ENCODE results near the gene C1QTNF2. TPM values are rescaled to one million over a fixed set of nuclear protein-coding genes. Genes with fewer than 3 reads are reported as not detected.

C1QTNF2 gene
- total RNA-seq, 1 donor from 2014 or later, result 0.31 TPM

DNA sequence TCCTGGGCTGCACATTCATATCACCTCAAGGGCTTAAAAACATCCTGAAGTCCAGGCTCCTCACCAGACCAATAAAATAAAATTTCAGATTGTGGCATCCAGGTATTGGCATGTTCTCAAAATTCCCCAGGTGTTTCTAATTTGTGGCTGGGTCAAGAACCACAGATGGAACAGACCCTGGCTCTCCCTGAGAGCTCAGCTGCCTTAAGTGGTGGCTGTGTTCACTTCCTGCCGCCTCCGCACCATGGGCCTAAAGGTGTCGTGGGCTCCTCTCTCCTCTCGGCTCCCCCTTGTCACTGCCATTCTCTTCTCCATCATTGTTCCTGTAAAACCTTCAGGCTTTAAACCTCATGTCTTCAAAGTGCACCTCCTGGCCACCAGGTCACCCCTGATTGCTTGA, 40.2 kb downstream of the C1QTNF2 start:
- TF ChIP-seq, protein P1, sequence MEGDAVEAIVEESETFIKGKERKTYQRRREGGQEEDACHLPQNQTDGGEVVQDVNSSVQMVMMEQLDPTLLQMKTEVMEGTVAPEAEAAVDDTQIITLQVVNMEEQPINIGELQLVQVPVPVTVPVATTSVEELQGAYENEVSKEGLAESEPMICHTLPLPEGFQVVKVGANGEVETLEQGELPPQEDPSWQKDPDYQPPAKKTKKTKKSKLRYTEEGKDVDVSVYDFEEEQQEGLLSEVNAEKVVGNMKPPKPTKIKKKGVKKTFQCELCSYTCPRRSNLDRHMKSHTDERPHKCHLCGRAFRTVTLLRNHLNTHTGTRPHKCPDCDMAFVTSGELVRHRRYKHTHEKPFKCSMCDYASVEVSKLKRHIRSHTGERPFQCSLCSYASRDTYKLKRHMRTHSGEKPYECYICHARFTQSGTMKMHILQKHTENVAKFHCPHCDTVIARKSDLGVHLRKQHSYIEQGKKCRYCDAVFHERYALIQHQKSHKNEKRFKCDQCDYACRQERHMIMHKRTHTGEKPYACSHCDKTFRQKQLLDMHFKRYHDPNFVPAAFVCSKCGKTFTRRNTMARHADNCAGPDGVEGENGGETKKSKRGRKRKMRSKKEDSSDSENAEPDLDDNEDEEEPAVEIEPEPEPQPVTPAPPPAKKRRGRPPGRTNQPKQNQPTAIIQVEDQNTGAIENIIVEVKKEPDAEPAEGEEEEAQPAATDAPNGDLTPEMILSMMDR (conservative IDR thresholded peaks at IDR 0.05), result no peak
- no peak for DNase-seq (ENCODE audit: extremely low spot score, unreplicated experiment)
- no peaks in the 10 kb centered on the region for H3K36me3 Mint-ChIP-seq
- no peaks in the 10 kb centered on the region for H3K27me3 Mint-ChIP-seq
- H3K4me3 Mint-ChIP-seq, result no peak overlapping the region
- H3K27ac Mint-ChIP-seq, result no peak overlapping the region
- H3K4me1 Mint-ChIP-seq (ENCODE audit: unreplicated experiment), result no peaks in the 10 kb centered on the region
- H3K9me3 Mint-ChIP-seq, result no peaks in the 10 kb centered on the region

DNA sequence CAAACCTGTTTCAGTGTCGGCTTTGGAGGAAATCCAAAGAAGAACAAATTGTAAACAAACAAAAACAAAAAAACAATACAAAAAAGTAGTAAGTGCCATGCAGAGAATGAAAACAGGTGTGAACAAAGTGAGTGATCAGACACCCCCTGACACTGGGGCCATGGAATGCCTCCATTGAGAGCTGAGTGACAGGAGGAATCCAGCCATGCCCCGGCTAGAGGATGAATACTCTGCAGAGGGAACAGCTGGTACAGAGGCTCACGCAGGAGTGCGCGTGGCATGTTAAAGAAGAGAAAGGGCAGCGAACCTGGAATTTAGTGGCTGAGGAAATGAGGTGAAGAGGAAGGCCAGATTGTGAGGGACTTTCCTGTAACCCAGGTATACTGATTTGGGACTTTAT, 42.6 kb downstream of the C1QTNF2 start:
- H3K27ac Mint-ChIP-seq, result no peak overlapping the region

DNA sequence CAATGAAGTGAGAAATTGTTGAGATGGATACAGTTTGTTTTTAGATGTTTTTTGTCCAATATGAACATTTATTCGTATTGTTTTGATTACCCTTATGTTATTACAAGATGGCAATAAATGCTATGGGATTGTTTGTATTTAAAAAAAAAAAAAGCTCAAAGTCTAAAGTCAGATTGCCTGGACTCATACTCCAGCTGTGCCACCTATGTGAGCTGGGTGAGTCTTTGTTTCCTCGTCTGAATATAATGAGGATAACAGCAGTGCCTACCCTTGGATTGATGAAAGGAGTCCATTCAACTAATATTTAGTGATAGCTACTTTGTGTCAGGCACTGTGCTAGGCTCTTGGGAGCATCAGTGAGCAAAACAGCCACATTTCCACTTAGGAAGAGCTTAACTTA, 43.4 kb downstream of the C1QTNF2 start:
- DNase-seq (ENCODE audit: extremely low spot score, unreplicated experiment), result no peak

More for the DNA sequence above, 42.6 kb downstream of the C1QTNF2 start:
- TF ChIP-seq, protein P1 (conservative IDR thresholded peaks at IDR 0.05), result no peak
- no peaks in the 10 kb centered on the region for H3K36me3 Mint-ChIP-seq
- no peaks in the 10 kb centered on the region for H3K9me3 Mint-ChIP-seq
- H3K4me3 Mint-ChIP-seq, result no peak overlapping the region
- no peaks in the 10 kb centered on the region for H3K4me1 Mint-ChIP-seq (ENCODE audit: unreplicated experiment)
- H3K27me3 Mint-ChIP-seq, result no peaks in the 10 kb centered on the region
- DNase-seq (ENCODE audit: extremely low spot score, unreplicated experiment), result no peak

DNA sequence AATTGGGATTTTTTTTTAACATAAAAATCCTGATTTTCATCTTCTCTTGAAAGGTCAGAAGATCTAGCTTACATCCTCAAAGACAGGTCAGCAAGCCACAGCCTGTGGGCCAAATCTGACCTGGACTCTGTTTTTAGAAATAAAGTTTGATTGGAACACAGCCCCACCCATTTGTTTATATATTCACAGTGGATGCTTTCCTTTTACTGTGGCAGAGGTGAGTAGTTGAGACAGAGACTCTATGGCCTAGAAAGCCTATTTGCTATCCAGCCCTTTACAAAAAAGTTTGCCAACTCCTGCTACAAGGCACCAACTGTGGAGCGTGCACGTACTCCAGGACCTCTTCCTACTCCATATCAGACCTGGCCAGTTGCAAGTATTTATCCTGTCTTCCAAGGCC, 44.7 kb downstream of the C1QTNF2 start:
- no peak for DNase-seq (ENCODE audit: extremely low spot score, unreplicated experiment)
- no peak overlapping the region for H3K4me3 Mint-ChIP-seq
- TF ChIP-seq, protein P1 (conservative IDR thresholded peaks at IDR 0.05), result no peak
- H3K27me3 Mint-ChIP-seq, result no peaks in the 10 kb centered on the region
- H3K4me1 Mint-ChIP-seq (ENCODE audit: unreplicated experiment), result peaks cover 6% of the 10 kb centered on the region
- no peaks in the 10 kb centered on the region for H3K36me3 Mint-ChIP-seq
- no peaks in the 10 kb centered on the region for H3K9me3 Mint-ChIP-seq
- peak overlapping the region; percentile 14 for H3K27ac Mint-ChIP-seq

More for the DNA sequence above, 43.4 kb downstream of the C1QTNF2 start:
- Mint-ChIP-seq H3K4me3 (no peak overlapping the region), H3K9me3 (no peaks in the 10 kb centered on the region), H3K36me3 (no peaks in the 10 kb centered on the region), H3K4me1 (ENCODE audit: unreplicated experiment) (peaks cover 4% of the 10 kb centered on the region), H3K27me3 (no peaks in the 10 kb centered on the region), H3K27ac (no peak overlapping the region)
- TF ChIP-seq, protein P1 (conservative IDR thresholded peaks at IDR 0.05), result no peak

DNA sequence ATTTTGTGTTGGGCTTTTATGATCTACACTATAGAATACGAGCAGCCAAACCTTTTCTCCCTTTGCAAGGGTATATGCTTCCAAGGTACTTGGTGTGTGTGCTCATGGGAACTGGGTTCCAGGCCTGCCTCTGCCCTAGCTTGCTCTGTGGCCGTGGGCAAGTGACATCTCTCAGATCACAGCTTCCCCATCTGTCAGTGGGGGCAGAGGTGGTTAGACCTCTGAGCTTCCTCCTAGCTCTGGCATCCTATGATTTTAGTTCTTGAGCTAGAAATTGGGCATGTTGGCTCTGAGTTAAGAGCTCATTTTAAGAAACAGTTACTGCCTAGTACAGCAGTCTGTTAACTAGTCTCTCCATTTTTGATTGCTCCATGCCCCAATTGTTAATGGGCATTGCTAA, 45.5 kb downstream of the C1QTNF2 start:
- DNase-seq (ENCODE audit: extremely low spot score, unreplicated experiment), result no peak
- Mint-ChIP-seq H3K27me3 (no peaks in the 10 kb centered on the region), H3K4me3 (no peak overlapping the region), H3K27ac (no peak overlapping the region), H3K4me1 (ENCODE audit: unreplicated experiment) (peaks cover 6% of the 10 kb centered on the region), H3K36me3 (no peaks in the 10 kb centered on the region), H3K9me3 (no peaks in the 10 kb centered on the region)
- TF ChIP-seq, protein P1 (conservative IDR thresholded peaks at IDR 0.05), result no peak

DNA sequence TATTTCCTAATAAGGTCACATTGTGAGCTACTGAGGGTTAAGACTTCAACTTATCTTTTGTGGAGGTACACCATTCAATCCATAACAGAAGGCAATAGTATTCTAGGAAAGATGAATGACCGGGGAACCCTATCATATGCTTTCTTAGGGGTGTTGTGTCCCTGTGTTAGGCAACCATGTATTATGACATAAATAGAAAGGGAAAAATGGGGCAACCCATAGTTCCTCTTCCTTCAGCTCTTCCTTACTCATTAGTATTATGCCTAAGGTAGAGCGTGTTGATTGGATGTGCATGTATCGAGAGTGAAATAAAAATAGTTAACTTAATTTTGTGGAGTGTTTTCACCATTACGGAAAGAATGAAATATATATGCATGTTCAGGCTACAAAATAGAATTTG, 52.0 kb downstream of the C1QTNF2 start:
- Mint-ChIP-seq H3K36me3 (no peaks in the 10 kb centered on the region), H3K27me3 (peaks cover under 1% of the 10 kb centered on the region), H3K27ac (no peak overlapping the region), H3K4me3 (no peak overlapping the region), H3K4me1 (ENCODE audit: unreplicated experiment) (peaks cover 16% of the 10 kb centered on the region), H3K9me3 (no peaks in the 10 kb centered on the region)
- TF ChIP-seq, protein P1 (conservative IDR thresholded peaks at IDR 0.05), result no peak
- DNase-seq (ENCODE audit: extremely low spot score, unreplicated experiment), result no peak
